Measurements from ENCODE around the gene RPS21. TPM values are rescaled to one million over a fixed set of nuclear protein-coding genes. Genes with fewer than 3 reads are reported as not detected.

RPS21 gene
- total RNA-seq, 1 experiment from 2014 or later, result 2,488 TPM

DNA sequence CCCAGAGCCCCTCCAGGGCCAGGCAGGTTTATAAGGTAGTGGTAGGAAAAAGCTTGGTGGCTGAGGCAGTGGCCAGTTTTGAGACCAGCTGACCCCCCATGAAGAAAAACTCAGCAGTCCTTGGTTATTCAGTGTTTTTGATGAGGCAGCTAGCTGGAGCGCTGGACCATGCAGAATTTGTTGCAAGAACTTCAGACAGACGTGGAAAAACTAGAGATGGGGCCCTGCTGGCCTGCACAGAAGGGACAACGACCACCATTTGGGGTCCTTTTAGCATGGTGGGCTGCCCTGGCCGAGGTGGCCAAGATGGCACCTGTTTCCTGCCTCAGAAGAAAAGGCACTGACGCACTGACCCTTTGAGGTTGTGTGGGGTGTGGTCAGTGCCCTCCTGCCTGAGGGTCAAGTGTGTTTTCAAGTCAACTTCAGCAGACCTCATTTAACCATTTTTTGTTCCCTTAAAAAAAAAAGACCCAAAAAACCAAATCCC lies 2.7 kb downstream of the RPS21 start:
- Histone ChIP-seq H3K27ac (ENCODE audit: low read depth, low read length) (no peak overlapping the region), H3K79me2 (ENCODE audit: insufficient read depth, low read length) (peaks cover 50% of the 10 kb centered on the region), H3K4me3 (replicated peaks in 1 of 2; ENCODE audit: low read depth in 1 of 2, low read length in 2 of 2) (no peak overlapping the region), H3K4me2 (ENCODE audit: low read length) (no peak overlapping the region), H3K36me3 (ENCODE audit: control insufficient read depth in 1 of 2, insufficient read depth in 2 of 2, low read length in 2 of 2) (peaks cover 8 to 22% of the 10 kb centered on the region in 2 experiments), H3K9ac (ENCODE audit: low read length) (no peak overlapping the region), H3K27me3 (ENCODE audit: insufficient read depth, low read length) (no peaks in the 10 kb centered on the region), H3K9me3 (ENCODE audit: control insufficient read depth in 1 of 2, insufficient read depth in 1 of 2, low read depth in 1 of 2, low read length in 2 of 2) (no peaks in the 10 kb centered on the region), H4K20me1 (ENCODE audit: insufficient read depth) (peaks cover 9% of the 10 kb centered on the region; the same call in 1 of the 2 replicates), H3K4me1 (ENCODE audit: control insufficient read depth in 1 of 2, insufficient read depth in 2 of 2, low read length in 2 of 2) (peaks cover 8 to 26% of the 10 kb centered on the region in 2 experiments; a peak in 3 of 4 replicates), H2AFZ (ENCODE audit: low read depth, low read length, poor library complexity, severe bottlenecking) (no peak overlapping the region), H3K9me2 (ENCODE audit: insufficient read depth) (no peaks in the 10 kb centered on the region)
- ChIA-PET RAD21 (ENCODE audit: low non-redundant PET in 1 of 2, low total read pairs in 2 of 2, uncharacterized antibody in 2 of 2, unreplicated experiment in 2 of 2) (no interaction called here), POLR2A (no interaction called here), CTCF (interaction anchor here (1.4 kb wide), 1 partner anchor 21 kb away, joined by 3 read pairs; no protein-coding TSS in a partner anchor)
- DNase-seq (ENCODE audit: low read depth, low spot score) (no peak), ATAC-seq (no peak)
- no TSS peak for BruUV-seq (replicated peaks)
- intact Hi-C loops (cut with micrococcal nuclease), result no loop called here
- TF ChIP-seq YY1 (IDR thresholded peaks at IDR 0.05; ENCODE audit: extremely low read depth, insufficient replicate concordance, low read depth, low read length) (no peak), EZH2phosphoT487 (IDR thresholded peaks at IDR 0.05; ENCODE audit: borderline replicate concordance) (no peak), SP1 (IDR thresholded peaks at IDR 0.05; ENCODE audit: low read depth) (no peak), ZNF274 (IDR thresholded peaks at IDR 0.05; ENCODE audit: low read depth, low read length) (no peak), JUND (IDR thresholded peaks at IDR 0.05) (no peak)
- TF ChIP-seq, protein P1, sequence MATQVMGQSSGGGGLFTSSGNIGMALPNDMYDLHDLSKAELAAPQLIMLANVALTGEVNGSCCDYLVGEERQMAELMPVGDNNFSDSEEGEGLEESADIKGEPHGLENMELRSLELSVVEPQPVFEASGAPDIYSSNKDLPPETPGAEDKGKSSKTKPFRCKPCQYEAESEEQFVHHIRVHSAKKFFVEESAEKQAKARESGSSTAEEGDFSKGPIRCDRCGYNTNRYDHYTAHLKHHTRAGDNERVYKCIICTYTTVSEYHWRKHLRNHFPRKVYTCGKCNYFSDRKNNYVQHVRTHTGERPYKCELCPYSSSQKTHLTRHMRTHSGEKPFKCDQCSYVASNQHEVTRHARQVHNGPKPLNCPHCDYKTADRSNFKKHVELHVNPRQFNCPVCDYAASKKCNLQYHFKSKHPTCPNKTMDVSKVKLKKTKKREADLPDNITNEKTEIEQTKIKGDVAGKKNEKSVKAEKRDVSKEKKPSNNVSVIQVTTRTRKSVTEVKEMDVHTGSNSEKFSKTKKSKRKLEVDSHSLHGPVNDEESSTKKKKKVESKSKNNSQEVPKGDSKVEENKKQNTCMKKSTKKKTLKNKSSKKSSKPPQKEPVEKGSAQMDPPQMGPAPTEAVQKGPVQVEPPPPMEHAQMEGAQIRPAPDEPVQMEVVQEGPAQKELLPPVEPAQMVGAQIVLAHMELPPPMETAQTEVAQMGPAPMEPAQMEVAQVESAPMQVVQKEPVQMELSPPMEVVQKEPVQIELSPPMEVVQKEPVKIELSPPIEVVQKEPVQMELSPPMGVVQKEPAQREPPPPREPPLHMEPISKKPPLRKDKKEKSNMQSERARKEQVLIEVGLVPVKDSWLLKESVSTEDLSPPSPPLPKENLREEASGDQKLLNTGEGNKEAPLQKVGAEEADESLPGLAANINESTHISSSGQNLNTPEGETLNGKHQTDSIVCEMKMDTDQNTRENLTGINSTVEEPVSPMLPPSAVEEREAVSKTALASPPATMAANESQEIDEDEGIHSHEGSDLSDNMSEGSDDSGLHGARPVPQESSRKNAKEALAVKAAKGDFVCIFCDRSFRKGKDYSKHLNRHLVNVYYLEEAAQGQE (IDR thresholded peaks at IDR 0.05; ENCODE audit: low read depth), result no peak

Measured in HCT116 (cell line).